H1 (cell line): ENCODE measurements around the gene ITGA5. TPM values are rescaled to one million over a fixed set of nuclear protein-coding genes. Genes with fewer than 3 reads are reported as not detected.

Source experiments
- CTCF ChIA-PET: fragments of 300-600 bp; sonication (Branson Sonifier 250); formaldehyde crosslinking; loops from one replicate; lab custom pipeline; 2021; ENCODE audit not compliant: partially characterized antibody; lab: Charles Lee
- POLR2A ChIA-PET: fragments of 300-600 bp; sonication (Branson Sonifier 250); formaldehyde crosslinking; loops from one replicate; lab custom pipeline; 2021; ENCODE audit warnings: inconsistent platforms; ENCODE audit not compliant: partially characterized antibody; lab: Charles Lee
- DNase-seq, 2 experiments: peaks; one replicate each; pipeline versions ENCODE4 v3.0.0 to v3.0.0-alpha.2; 2010 to 2022; ENCODE audit warnings: low spot score in 2 of 2, low read depth in 1 of 2, mixed read lengths in 1 of 2
- FAIRE-seq: peaks from 2 replicates; lab custom pipeline; 2011; peaks lifted over from hg19 to GRCh38; lab: Jason Lieb, UNC
- H2AFZ ChIP-seq: 2 replicates; pipeline ENCODE4 v1.8.1; 2012; ENCODE audit warnings: low read length, inconsistent platforms
- H2AK5ac ChIP-seq: 2 replicates; pipeline ENCODE4 v1.6.1; 2013; ENCODE audit warnings: low read depth, low read length
- H2BK120ac ChIP-seq: replicated peaks from 2 replicates; pipeline ENCODE3; 2013; ENCODE audit warnings: low read depth, low read length, inconsistent platforms
- H2BK12ac ChIP-seq: 2 replicates; pipeline ENCODE4 v1.6.1; 2013; ENCODE audit warnings: low read depth, low read length
- H2BK15ac ChIP-seq: 2 replicates; pipeline ENCODE4 v1.6.1; 2013; ENCODE audit warnings: low read length
- H2BK20ac ChIP-seq: 2 replicates; pipeline ENCODE4 v1.6.1; 2013; ENCODE audit warnings: low read length
- H2BK5ac ChIP-seq: 2 replicates; pipeline ENCODE4 v1.6.1; 2013; ENCODE audit warnings: low read depth, low read length
- H3K14ac ChIP-seq: 2 replicates; pipeline ENCODE4 v1.6.1; 2013; ENCODE audit warnings: inconsistent platforms; ENCODE audit not compliant: insufficient read length
- H3K18ac ChIP-seq: 2 replicates; pipeline ENCODE4 v1.6.1; 2013; ENCODE audit warnings: low read length; ENCODE audit errors: extremely low read depth
- H3K23ac ChIP-seq: 2 replicates; pipeline ENCODE4 v1.6.1; 2013; ENCODE audit warnings: inconsistent platforms; ENCODE audit not compliant: insufficient read length
- H3K23me2 ChIP-seq: 2 replicates; pipeline ENCODE4 v1.6.1; 2013; ENCODE audit warnings: low read depth, low read length
- H3K27ac ChIP-seq: 2 replicates; pipeline ENCODE4 v1.6.1; 2011; ENCODE audit warnings: low read depth, low read length, inconsistent platforms
- H3K27me3 ChIP-seq, 4 experiments: replicated peaks in 1 of 4; 1 replicate in 1 of 4; 2 replicates in 3 of 4; pipeline versions ENCODE4 v1.6.1 to v1.8.1; 2011 to 2013; ENCODE audit warnings: low read length in 3 of 4, mild to moderate bottlenecking in 3 of 4, inconsistent platforms in 2 of 4, mixed read lengths in 2 of 4, moderate library complexity in 1 of 4; ENCODE audit not compliant: control insufficient read depth in 3 of 4, insufficient read depth in 3 of 4; ENCODE audit errors: extremely low read depth in 1 of 4
- H3K36me3 ChIP-seq, 4 experiments: 2 replicates each; pipeline versions ENCODE4 v1.6.1 to v1.8.1; 2011 to 2013; ENCODE audit warnings: mild to moderate bottlenecking in 4 of 4, low read length in 3 of 4, moderate library complexity in 2 of 4, control low read depth in 1 of 4, inconsistent platforms in 1 of 4; ENCODE audit not compliant: insufficient read depth in 4 of 4, control insufficient read depth in 2 of 4
- H3K4ac ChIP-seq: replicated peaks from 2 replicates; pipeline ENCODE3; 2013; ENCODE audit warnings: low read length, low read depth, mixed read lengths, inconsistent platforms; ENCODE audit not compliant: insufficient read length
- H3K4me1 ChIP-seq, 4 experiments: replicated peaks in 1 of 4; 1 replicate in 1 of 4; 2 replicates in 3 of 4; pipeline versions ENCODE4 v1.6.1 to v1.8.1; 2011 to 2013; ENCODE audit warnings: low read length in 3 of 4, inconsistent platforms in 2 of 4, mixed read lengths in 1 of 4; ENCODE audit not compliant: insufficient read depth in 4 of 4, control insufficient read depth in 3 of 4
- H3K4me2 ChIP-seq, 2 experiments: 2 replicates each; pipeline versions ENCODE4 v1.6.1 to v1.8.1; 2011 to 2013; ENCODE audit warnings: low read depth in 2 of 2, low read length in 2 of 2, control low read depth in 1 of 2, inconsistent platforms in 1 of 2, mild to moderate bottlenecking in 1 of 2; ENCODE audit not compliant: insufficient read depth in 1 of 2
- H3K4me3 ChIP-seq, 4 experiments: fragments of 200-600, 300-600 bp in 1 of 4; sonication (generic), shearing (Covaris generic), sonication (Bioruptor Twin) in 1 of 4; 2 replicates each; pipeline versions ENCODE4 v1.5.1 to v1.8.1; 2011 to 2016; ENCODE audit warnings: low read length in 4 of 4, low read depth in 3 of 4, control low read depth in 2 of 4, inconsistent platforms in 2 of 4, mild to moderate bottlenecking in 2 of 4, mixed read lengths in 1 of 4, moderate library complexity in 1 of 4; ENCODE audit not compliant: insufficient read depth in 2 of 4; ENCODE audit errors: extremely low read depth in 1 of 4
- H3K56ac ChIP-seq: replicated peaks from 2 replicates; pipeline ENCODE3; 2013; ENCODE audit warnings: low read depth, mild to moderate bottlenecking, mixed read lengths, low read length, inconsistent platforms; ENCODE audit not compliant: insufficient read length
- H3K79me1 ChIP-seq: 2 replicates; pipeline ENCODE4 v1.6.1; 2013; ENCODE audit warnings: low read depth, low read length, control low read depth
- H3K79me2 ChIP-seq, 2 experiments: 2 replicates each; pipeline versions ENCODE4 v1.6.1 to v1.8.1; 2012 to 2013; ENCODE audit warnings: low read length in 2 of 2, mild to moderate bottlenecking in 2 of 2, inconsistent platforms in 1 of 2; ENCODE audit not compliant: insufficient read depth in 2 of 2, control insufficient read depth in 1 of 2
- H3K9ac ChIP-seq, 4 experiments: replicated peaks in 1 of 4; 1 replicate in 1 of 4; 2 replicates in 3 of 4; pipeline versions ENCODE4 v1.6.1 to v1.8.1; 2011 to 2013; ENCODE audit warnings: low read depth in 3 of 4, low read length in 3 of 4, control low read depth in 2 of 4, mild to moderate bottlenecking in 2 of 4, moderate library complexity in 2 of 4, inconsistent platforms in 1 of 4; ENCODE audit errors: extremely low read depth in 1 of 4
- H3K9me3 ChIP-seq, 2 experiments: 2 replicates each; pipeline versions ENCODE4 v1.6.1 to v1.8.1; 2012 to 2013; ENCODE audit warnings: mild to moderate bottlenecking in 2 of 2, moderate library complexity in 2 of 2, control low read depth in 1 of 2, inconsistent platforms in 1 of 2, low read depth in 1 of 2, low read length in 1 of 2, mixed read lengths in 1 of 2; ENCODE audit not compliant: insufficient read depth in 2 of 2
- H4K20me1 ChIP-seq, 2 experiments: replicated peaks in 1 of 2; 2 replicates each; pipeline versions ENCODE3 to v1.8.1; 2011 to 2013; ENCODE audit warnings: inconsistent platforms in 2 of 2, low read length in 2 of 2, mild to moderate bottlenecking in 1 of 2; ENCODE audit not compliant: insufficient read depth in 2 of 2, control insufficient read depth in 1 of 2
- H4K5ac ChIP-seq: 2 replicates; pipeline ENCODE4 v1.6.1; 2013; ENCODE audit warnings: low read length, low read depth, mixed read lengths, inconsistent platforms; ENCODE audit not compliant: insufficient read length
- H4K8ac ChIP-seq: 2 replicates; pipeline ENCODE4 v1.8.0; 2013; ENCODE audit warnings: mild to moderate bottlenecking, moderate library complexity, low read length, inconsistent platforms; ENCODE audit not compliant: insufficient read depth; ENCODE audit errors: extremely low read depth
- H4K91ac ChIP-seq: replicated peaks from 2 replicates; pipeline ENCODE3; 2013; ENCODE audit warnings: low read length, mixed read lengths, inconsistent platforms; ENCODE audit not compliant: insufficient read length
- RNF2 ChIP-seq: fragments of 200-900, 300-1000 bp; sonication (generic); IDR thresholded peaks from 2 replicates; pipeline ENCODE4 v1.7.1; 2016; ENCODE audit warnings: borderline replicate concordance, low read depth, mild to moderate bottlenecking, antibody characterized with exemption, low read length; ENCODE audit not compliant: poor library complexity, severe bottlenecking; ENCODE audit errors: missing control alignments
- WGBS, 2 experiments: shearing (Covaris generic) in 1 of 2; methylation state at CpG; one replicate each; pipeline versions ENCODE4 v1.1.6 to v1.1.7; 2013 to 2015; ENCODE audit warnings: low lambda C conversion rate in 2 of 2, mixed read lengths in 2 of 2, inconsistent platforms in 1 of 2, low coverage in 1 of 2, missing lambda C conversion rate in 1 of 2; ENCODE audit not compliant: insufficient replicate concordance in 2 of 2, insufficient coverage in 1 of 2, insufficient read length in 1 of 2; ENCODE audit errors: extremely low coverage in 1 of 2, missing lambda C conversion rate in 1 of 2; 5-methylcytosine and 5-hydroxymethylcytosine counted together
- polyA plus RNA-seq, 7 experiments: library from polyadenylated mRNA; depleted of rRNA in 3 of 7; stranded (reverse) in 5 of 7; unstranded in 2 of 7; fragments of >200 nt in 5 of 7; fragments of 200-250 nt in 2 of 7; gene quantifications; 1 replicate in 5 of 7; 2 replicates in 1 of 7; 4 replicates in 1 of 7; pipeline versions ENCODE4 v1.2.1 to v1.2.3, GENCODE V29; 2011 to 2013; ENCODE audit warnings: missing spikeins in 2 of 7, mixed read lengths in 2 of 7
- total RNA-seq: library from RNA; stranded (reverse); fragmentation: NEBNext Ultra II Directional; extraction: Animal tissue kit (Norgen Biotek cat#: 25700); gene quantifications from 2 replicates; pipeline ENCODE4 v1.2.1, GENCODE V29; 2021

Gene ITGA5
- total and polyA plus RNA-seq, 2 of the 8 experiments (the other 6 are each of a cell fraction or from before 2014, with no cell fraction given): 11.6 to 19.4 TPM

- Histone ChIP-seq H2BK15ac (no peak overlapping the region), H3K4me1 (no peaks in the 10 kb centered on the region), H2BK120ac (no peak overlapping the region), H2BK12ac (no peak overlapping the region), H3K79me1 (no peaks in the 10 kb centered on the region), H3K27ac (no peak overlapping the region), H3K79me2 (no peaks in the 10 kb centered on the region), H3K56ac (no peak overlapping the region), H3K23ac (no peak overlapping the region), H3K18ac (no peak overlapping the region), H3K14ac (no peak overlapping the region), H3K9ac (no peak overlapping the region), H4K20me1 (no peaks in the 10 kb centered on the region), H2AFZ (no peak overlapping the region), H3K23me2 (no peaks in the 10 kb centered on the region), H3K4me2 (no peak overlapping the region), H3K27me3 (peaks cover 4 to 39% (median 21%) of the 10 kb centered on the region in 4 experiments), H2BK20ac (no peak overlapping the region), H2AK5ac (no peak overlapping the region), H3K4me3 (no peak overlapping the region), H4K91ac (no peak overlapping the region), H2BK5ac (no peak overlapping the region), H3K4ac (no peak overlapping the region), H3K9me3 (no peaks in the 10 kb centered on the region), H3K36me3 (no peaks in the 10 kb centered on the region), H4K8ac (no peak overlapping the region), H4K5ac (no peak overlapping the region)
- POLR2A ChIA-PET: no interaction called here
- FAIRE-seq (no peak), DNase-seq (no peak)
- CTCF ChIA-PET: interaction anchor here (0.8 to 1.6 kb wide), 5 partner anchors 10 to 110 kb away, joined by 3 to 6 read pairs (median 4); no protein-coding TSS in a partner anchor
- WGBS, 2 experiments: 85% methylated on average over 9 of the region's 9 CpGs; no CpG with 5 or more reads in 1 of the 2 experiments
- no peak for TF ChIP-seq RNF2
These were observed 41.4 kb upstream of the ITGA5 start for GRCh38 chr12:54460317-54460923.
